Mammary epithelial cell (primary cell): ENCODE results near the gene LSAMP.

Source experiments
- EZH2 ChIP-seq: IDR thresholded peaks from 2 replicates; pipeline ENCODE4 v1.6.1; 2012; ENCODE audit warnings: low read length, inconsistent platforms, borderline replicate concordance
- TF ChIP-seq, protein P1 (sequence below), 2 donors: IDR thresholded peaks in 1 of 2; conservative IDR thresholded peaks in 1 of 2; 2 replicates each; pipeline ENCODE4 v1.5.1; 2011 to 2012; ENCODE audit warnings: inconsistent platforms in 2 of 2, low read length in 2 of 2, mild to moderate bottlenecking in 2 of 2, control low read depth in 1 of 2, low read depth in 1 of 2; ENCODE audit not compliant: insufficient read depth in 1 of 2; ENCODE audit errors: extremely low read depth in 1 of 2

DNA sequence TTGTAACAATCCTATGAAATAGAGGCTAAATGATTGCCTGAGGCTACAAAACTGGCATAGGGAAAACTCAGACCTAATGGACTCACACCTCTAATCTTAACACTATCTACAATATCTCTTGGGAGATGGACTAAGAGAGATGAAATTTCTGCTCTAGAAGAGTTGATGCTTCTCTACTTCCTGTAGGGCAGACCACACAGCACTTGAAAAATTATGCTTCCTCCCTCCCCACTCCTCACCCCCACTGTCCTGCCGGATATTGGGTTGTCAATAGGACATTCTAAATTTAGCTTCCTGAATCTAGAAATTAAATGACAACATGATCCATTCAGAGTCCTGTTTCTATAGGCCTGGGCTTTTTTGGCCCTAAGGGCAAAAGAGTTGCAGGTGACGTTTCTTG is 526.4 kb downstream of the LSAMP start:
- TF ChIP-seq, protein P1, sequence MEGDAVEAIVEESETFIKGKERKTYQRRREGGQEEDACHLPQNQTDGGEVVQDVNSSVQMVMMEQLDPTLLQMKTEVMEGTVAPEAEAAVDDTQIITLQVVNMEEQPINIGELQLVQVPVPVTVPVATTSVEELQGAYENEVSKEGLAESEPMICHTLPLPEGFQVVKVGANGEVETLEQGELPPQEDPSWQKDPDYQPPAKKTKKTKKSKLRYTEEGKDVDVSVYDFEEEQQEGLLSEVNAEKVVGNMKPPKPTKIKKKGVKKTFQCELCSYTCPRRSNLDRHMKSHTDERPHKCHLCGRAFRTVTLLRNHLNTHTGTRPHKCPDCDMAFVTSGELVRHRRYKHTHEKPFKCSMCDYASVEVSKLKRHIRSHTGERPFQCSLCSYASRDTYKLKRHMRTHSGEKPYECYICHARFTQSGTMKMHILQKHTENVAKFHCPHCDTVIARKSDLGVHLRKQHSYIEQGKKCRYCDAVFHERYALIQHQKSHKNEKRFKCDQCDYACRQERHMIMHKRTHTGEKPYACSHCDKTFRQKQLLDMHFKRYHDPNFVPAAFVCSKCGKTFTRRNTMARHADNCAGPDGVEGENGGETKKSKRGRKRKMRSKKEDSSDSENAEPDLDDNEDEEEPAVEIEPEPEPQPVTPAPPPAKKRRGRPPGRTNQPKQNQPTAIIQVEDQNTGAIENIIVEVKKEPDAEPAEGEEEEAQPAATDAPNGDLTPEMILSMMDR (conservative IDR thresholded peaks at IDR 0.05 in 1 of 2, IDR thresholded peaks at IDR 0.05 in 1 of 2; ENCODE audit: extremely low read depth in 1 of 2, insufficient read depth in 1 of 2, low read depth in 1 of 2, low read length in 2 of 2): no peak
- TF ChIP-seq EZH2: no peak
